NCI-H146 (cell line): ENCODE data around the gene BCKDHA.
"Not testable (repeated sequence)": the region's sequence is repeated elsewhere in the genome, so short reads cannot be mapped to it uniquely, and the experiment has no call there.

Experiments
- DNase-seq: peaks from one replicate; lab custom pipeline; 2025; lab: John Stamatoyannopoulos, UW

The BCKDHA gene

GRCh38 chr19:41426116-41426841, 28.7 kb downstream of the BCKDHA start:
- DNase-seq = no peak

- peak; percentile 13 for DNase-seq
These were observed 29.5 kb downstream of the BCKDHA start, which contains the start of gene B3GNT8 for GRCh38 chr19:41426952-41427646. B3GNT8 (minus strand) TSS chr19:41427374; CDS start chr19:41426778, 596 bp downstream.

GRCh38 chr19:41427647-41428480, 30.2 kb downstream of the BCKDHA start:
- DNase-seq = no peak

GRCh38 chr19:41428481-41428859, 30.9 kb downstream of the BCKDHA start:
- no peak for DNase-seq

- no peak for DNase-seq
These were observed 33.3 kb downstream of the BCKDHA start for GRCh38 chr19:41430922-41431321.

- no peak for DNase-seq
These were observed 34.1 kb downstream of the BCKDHA start for GRCh38 chr19:41431426-41432386.

- DNase-seq = no peak
These were observed 35.6 kb downstream of the BCKDHA start for GRCh38 chr19:41433171-41433570.

- DNase-seq = no peak
These were observed 36.8 kb downstream of the BCKDHA start for GRCh38 chr19:41434450-41434849.

GRCh38 chr19:41435376-41435775, 37.8 kb downstream of the BCKDHA start:
- not testable (repeated sequence) for DNase-seq

- no peak for DNase-seq
These were observed 38.5 kb downstream of the BCKDHA start for GRCh38 chr19:41435936-41436673.

- DNase-seq = no peak
These were observed 39.0 kb downstream of the BCKDHA start for GRCh38 chr19:41436674-41436951.

GRCh38 chr19:41437944-41438574, 40.4 kb downstream of the BCKDHA start:
- DNase-seq = no peak

GRCh38 chr19:41439441-41440222, 42.0 kb downstream of the BCKDHA start, which contains the start of gene DMAC2:
DMAC2 (minus strand) TSS chr19:41439912; CDS start chr19:41439899, 13 bp downstream.
- peak; percentile 99 for DNase-seq

- DNase-seq = no peak
These were observed 43.8 kb downstream of the BCKDHA start for GRCh38 chr19:41441321-41441945.

GRCh38 chr19:41442473-41443355, 45.1 kb downstream of the BCKDHA start, which contains the start of gene ERICH4:
ERICH4 (plus strand) TSS chr19:41443156; CDS start chr19:41443170, 14 bp downstream.
- no peak for DNase-seq

GRCh38 chr19:41443813-41444455, 46.3 kb downstream of the BCKDHA start:
- DNase-seq = no peak

- no peak for DNase-seq
These were observed 48.0 kb downstream of the BCKDHA start for GRCh38 chr19:41445575-41445974.
